GM10248 (cell line): ENCODE data around the gene ARFGEF2.
"Not testable (repeated sequence)": the region's sequence is repeated elsewhere in the genome, so short reads cannot be mapped to it uniquely, and the experiment has no call there.

Experiments
- CTCF ChIA-PET: fragments of 300-600 bp; sonication (Branson Sonifier 250); formaldehyde crosslinking; extraction: SDS; loops from one replicate; lab custom pipeline; 2021; ENCODE audit warnings: antibody characterized with exemption; lab: Yijun Ruan, JAX
- POLR2A ChIA-PET: fragments of 350-650 bp; sonication (Branson Sonifier 250); formaldehyde crosslinking; extraction: SDS; loops from one replicate; lab custom pipeline; 2020; ENCODE audit warnings: antibody characterized with exemption; lab: Yijun Ruan, JAX
- DNase-seq: peaks from one replicate; pipeline ENCODE4 v3.0.0; 2012; ENCODE audit errors: extremely low spot score
- CTCF ChIP-seq: IDR thresholded peaks from 2 replicates; pipeline ENCODE4 v1.5.1; 2012; ENCODE audit warnings: mild to moderate bottlenecking, low read depth; ENCODE audit errors: extremely low read depth, missing control alignments, control extremely low read depth

ARFGEF2 gene

DNA sequence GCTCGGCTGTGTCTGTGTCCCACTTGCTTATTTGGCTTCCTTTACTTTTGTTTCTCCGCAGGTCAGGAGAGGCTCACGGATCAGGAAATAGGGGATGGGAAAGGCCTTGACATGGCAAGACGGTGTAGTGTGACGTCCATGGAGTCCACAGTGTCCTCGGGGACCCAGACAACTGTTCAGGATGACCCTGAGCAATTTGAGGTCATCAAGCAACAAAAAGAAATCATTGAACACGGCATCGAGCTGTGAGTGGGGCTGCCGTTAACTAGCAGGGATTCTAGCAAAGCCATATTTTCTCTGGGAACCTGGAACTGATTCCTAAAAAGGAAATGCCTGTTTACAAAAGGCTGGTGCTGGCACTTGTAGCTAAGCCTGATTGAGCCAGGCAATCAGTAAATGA is 54.4 kb downstream of the ARFGEF2 start:
- POLR2A ChIA-PET = no interaction called here
- TF ChIP-seq CTCF = no peak
- no peak for DNase-seq
- CTCF ChIA-PET = no interaction called here

DNA sequence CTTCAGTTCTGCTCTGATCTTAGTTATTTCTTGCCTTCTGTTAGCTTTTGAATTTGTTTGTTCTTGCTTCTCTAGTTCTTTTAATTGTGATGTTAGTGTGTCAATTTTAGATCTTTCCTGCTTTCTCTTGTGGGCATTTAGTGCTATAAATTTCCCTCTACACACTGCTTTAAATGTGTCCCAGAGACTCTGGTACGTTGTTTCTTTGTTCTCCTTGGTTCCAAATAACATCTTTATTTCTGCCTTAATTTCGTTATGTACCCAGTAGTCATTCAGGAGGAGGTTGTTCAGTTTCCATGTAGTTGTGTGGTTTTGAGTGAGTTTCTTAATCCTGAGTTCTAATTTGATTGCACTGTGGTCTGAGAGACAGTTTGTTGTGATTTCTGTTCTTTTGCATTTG is 58.5 kb downstream of the ARFGEF2 start:
- CTCF ChIA-PET, POLR2A ChIA-PET, DNase-seq: not testable (repeated sequence)

- no peak for TF ChIP-seq CTCF
- DNase-seq = no peak
- ChIA-PET CTCF (interaction anchor here (0.9 to 2.4 kb wide), 6 partner anchors 9 to 34 kb away, joined by 3 to 5 read pairs (median 4); no protein-coding TSS in a partner anchor), POLR2A (no interaction called here)
These were observed 62.2 kb downstream of the ARFGEF2 start for GRCh38 chr20:48983423-48984400.

DNA sequence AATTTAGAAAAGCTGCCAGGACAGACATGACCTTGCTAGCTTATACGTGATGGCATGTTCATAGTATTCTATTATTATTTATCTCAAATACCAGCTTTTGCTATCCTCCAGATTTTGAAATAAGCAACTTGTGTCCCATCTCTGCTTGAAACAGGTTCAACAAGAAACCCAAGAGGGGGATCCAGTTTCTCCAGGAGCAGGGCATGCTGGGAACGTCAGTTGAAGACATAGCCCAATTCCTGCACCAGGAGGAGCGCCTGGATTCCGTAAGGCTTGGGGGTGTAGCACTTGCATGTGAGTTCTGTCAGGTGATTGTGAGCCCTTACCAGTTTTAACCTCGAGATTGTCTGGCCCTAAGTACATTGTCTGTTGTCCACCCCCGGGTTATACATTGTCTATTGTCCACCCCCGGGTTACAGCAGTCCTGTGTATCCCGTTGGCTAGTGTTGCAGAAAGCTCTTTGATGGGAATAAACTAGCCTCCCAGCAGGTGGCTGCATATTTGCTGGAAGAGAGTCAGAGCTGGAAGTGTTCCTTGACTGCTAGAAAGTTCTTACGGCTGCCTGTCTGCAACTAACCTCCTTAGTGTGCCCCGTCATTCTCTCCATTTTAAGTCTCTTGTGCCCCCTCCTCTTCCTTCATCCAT is 63.2 kb downstream of the ARFGEF2 start:
- TF ChIP-seq CTCF = no peak
- CTCF ChIA-PET = interaction anchor here (0.9 to 2.0 kb wide), 4 partner anchors 10 to 327 kb away, joined by 3 to 7 read pairs (median 4); no protein-coding TSS in a partner anchor

DNA sequence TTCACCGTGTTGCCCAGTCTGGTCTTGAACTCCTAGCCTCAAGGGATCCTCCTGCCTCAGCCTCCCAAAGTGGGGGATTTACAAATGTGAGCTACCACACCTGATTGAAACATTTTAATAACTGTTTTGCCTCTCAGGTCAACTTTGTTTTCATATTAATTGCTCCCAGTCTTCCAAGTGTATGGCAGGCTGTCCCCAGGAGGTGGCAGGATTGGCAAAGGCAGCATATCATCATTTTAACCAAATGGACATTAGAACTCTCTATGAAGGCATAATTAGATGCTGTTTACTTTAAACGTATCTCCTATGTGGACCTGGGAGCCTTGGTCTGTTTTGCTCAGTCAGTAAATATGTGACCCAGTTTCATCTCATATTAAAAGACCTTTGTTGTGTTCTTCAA is 65.4 kb downstream of the ARFGEF2 start:
- DNase-seq = no peak
- CTCF ChIA-PET = interaction anchor here (0.9 to 2.3 kb wide), 7 partner anchors 9 to 366 kb away, joined by 3 to 7 read pairs (median 4); no protein-coding TSS in a partner anchor
- POLR2A ChIA-PET = no interaction called here
- TF ChIP-seq CTCF = peak; percentile 22

More for the DNA sequence above, 63.2 kb downstream of the ARFGEF2 start:
- POLR2A ChIA-PET = no interaction called here
- DNase-seq = no peak

- ChIA-PET CTCF (interaction anchor here (1.3 to 3.1 kb wide), 2 partner anchors 11 to 333 kb away, joined by 5 to 9 read pairs; no protein-coding TSS in a partner anchor), POLR2A (no interaction called here)
- TF ChIP-seq CTCF = no peak
- DNase-seq = no peak
These were observed 69.0 kb downstream of the ARFGEF2 start for GRCh38 chr20:48990467-48990866.
